Body of pancreas (tissue), 4 donors: Measurements from ENCODE around the gene ATP2B2. TPM values are rescaled to one million over a fixed set of nuclear protein-coding genes. Genes with fewer than 3 reads are reported as not detected.

Experiments
- ATAC-seq: fragments of 150-250 bp; one replicate; pipeline ENCODE4 v1.9.1; 2016
- DNase-seq, 4 donors: peaks; one replicate each; pipeline ENCODE4 v3.0.0-alpha.2; 2019
- H3K27ac ChIP-seq, 4 donors: fragments of 200-600 bp; sonication (generic); 1 replicate in 3 of 4; 2 replicates in 1 of 4; pipeline versions ENCODE4 v1.5.1 to v1.6.1; 2016 to 2019; ENCODE audit warnings: mild to moderate bottlenecking in 1 of 4, mixed read lengths in 1 of 4, moderate library complexity in 1 of 4
- H3K27me3 ChIP-seq, 2 donors: fragments of 200-600 bp; sonication (generic); one replicate each; pipeline ENCODE4 v1.6.0; 2016; ENCODE audit warnings: mild to moderate bottlenecking in 1 of 2
- H3K36me3 ChIP-seq, 2 donors: fragments of 200-600 bp; sonication (generic); replicated peaks in 1 of 2; 2 replicates each; pipeline ENCODE4 v1.5.1; 2016; ENCODE audit warnings: low read depth in 2 of 2; ENCODE audit not compliant: insufficient read depth in 1 of 2
- H3K4me1 ChIP-seq: fragments of 200-600 bp; sonication (generic); one replicate; pipeline ENCODE4 v1.6.0; 2016
- H3K4me3 ChIP-seq, 2 donors: fragments of 200-600 bp; sonication (generic); 1 replicate in 1 of 2; 2 replicates in 1 of 2; pipeline ENCODE4 v1.5.1; 2016 to 2019
- H3K9me3 ChIP-seq, 3 donors: fragments of 200-600 bp; sonication (generic); 1 replicate in 2 of 3; 2 replicates in 1 of 3; pipeline ENCODE4 v1.5.1; 2016
- POLR2A ChIP-seq, 3 donors: fragments of 450-650 bp; IDR thresholded peaks; one replicate each; pipeline ENCODE4 v1.6.1; 2016; ENCODE audit warnings: antibody characterized with exemption in 3 of 3, mild to moderate bottlenecking in 2 of 3
- WGBS, 2 donors: methylation state at CpG; one replicate each; pipeline ENCODE4 v1.1.5; 2017; 5-methylcytosine and 5-hydroxymethylcytosine counted together
- intact Hi-C: fragments of 100-400 bp; cut with DNase I; formaldehyde crosslinking; loops from one replicate; pipeline ENCODE4 v1.15.1; 2023
- total RNA-seq, 2 donors: library from RNA; depleted of rRNA; stranded (reverse); fragments of >200 nt; gene quantifications; one replicate each; pipeline ENCODE4 v1.1.0, GENCODE V29; 2016
- TF ChIP-seq, protein P1 (sequence below), 7 experiments: fragments of 450-650 bp in 4 of 7; fragments of 200-600 bp in 3 of 7; sonication (generic) in 3 of 7; IDR thresholded peaks; one replicate each; pipeline ENCODE4 v1.5.1; 2016 to 2019; ENCODE audit warnings: antibody characterized with exemption in 7 of 7

Gene ATP2B2
- total RNA-seq, 2 donors from 2014 or later: 0.52 TPM; not detected in 1

DNA sequence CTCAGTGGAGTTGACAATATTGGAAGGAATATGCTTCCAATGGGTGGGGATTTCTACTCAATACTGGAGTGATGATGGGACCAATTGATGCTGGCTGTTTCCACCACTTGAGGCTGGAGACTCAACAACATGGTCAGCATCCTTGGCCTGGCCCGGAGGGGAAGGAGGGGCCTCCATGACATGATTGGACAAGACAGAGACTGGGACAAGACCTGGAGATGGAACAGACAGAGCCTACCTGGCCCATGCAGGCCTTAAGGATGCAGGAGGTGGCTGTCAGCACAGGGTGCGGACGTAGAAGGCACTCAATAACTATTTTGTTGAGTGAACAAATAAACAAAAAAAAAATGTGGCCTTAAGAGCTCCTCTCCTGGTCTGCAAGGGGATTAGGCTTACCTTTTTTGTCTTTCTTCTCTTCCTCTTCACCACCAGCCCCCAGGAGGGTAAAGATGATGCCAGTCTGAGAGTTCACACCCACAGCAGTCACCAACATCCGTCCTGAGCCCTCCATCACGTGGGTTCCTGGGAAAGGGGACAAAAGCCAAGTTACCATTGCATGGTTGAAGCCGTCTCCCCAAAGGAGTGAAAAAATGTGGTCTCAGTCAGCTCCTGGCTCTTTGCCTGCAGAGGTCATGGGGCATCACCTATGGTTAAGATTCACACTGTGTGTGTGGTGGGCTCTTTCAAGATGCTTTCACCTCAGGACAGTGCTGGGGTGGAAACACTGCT lies 117.3 kb downstream of the ATP2B2 start:
- TF ChIP-seq POLR2A (IDR thresholded peaks at IDR 0.05): no peak
- TF ChIP-seq, protein P1, sequence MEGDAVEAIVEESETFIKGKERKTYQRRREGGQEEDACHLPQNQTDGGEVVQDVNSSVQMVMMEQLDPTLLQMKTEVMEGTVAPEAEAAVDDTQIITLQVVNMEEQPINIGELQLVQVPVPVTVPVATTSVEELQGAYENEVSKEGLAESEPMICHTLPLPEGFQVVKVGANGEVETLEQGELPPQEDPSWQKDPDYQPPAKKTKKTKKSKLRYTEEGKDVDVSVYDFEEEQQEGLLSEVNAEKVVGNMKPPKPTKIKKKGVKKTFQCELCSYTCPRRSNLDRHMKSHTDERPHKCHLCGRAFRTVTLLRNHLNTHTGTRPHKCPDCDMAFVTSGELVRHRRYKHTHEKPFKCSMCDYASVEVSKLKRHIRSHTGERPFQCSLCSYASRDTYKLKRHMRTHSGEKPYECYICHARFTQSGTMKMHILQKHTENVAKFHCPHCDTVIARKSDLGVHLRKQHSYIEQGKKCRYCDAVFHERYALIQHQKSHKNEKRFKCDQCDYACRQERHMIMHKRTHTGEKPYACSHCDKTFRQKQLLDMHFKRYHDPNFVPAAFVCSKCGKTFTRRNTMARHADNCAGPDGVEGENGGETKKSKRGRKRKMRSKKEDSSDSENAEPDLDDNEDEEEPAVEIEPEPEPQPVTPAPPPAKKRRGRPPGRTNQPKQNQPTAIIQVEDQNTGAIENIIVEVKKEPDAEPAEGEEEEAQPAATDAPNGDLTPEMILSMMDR (IDR thresholded peaks at IDR 0.05): no peak
- H3K4me3 ChIP-seq: no peak overlapping the region
- H3K27me3 ChIP-seq: no peaks in the 10 kb centered on the region
- no peaks in the 10 kb centered on the region for H3K4me1 ChIP-seq
- H3K9me3 ChIP-seq: no peaks in the 10 kb centered on the region
- DNase-seq (no peak), ATAC-seq (no peak)
- 32 to 49% methylated on average over 6 of the region's 6 CpGs for WGBS, 2 donors
- no peaks in the 10 kb centered on the region for H3K36me3 ChIP-seq
- no peak overlapping the region for H3K27ac ChIP-seq
- intact Hi-C loops: no loop called here

DNA sequence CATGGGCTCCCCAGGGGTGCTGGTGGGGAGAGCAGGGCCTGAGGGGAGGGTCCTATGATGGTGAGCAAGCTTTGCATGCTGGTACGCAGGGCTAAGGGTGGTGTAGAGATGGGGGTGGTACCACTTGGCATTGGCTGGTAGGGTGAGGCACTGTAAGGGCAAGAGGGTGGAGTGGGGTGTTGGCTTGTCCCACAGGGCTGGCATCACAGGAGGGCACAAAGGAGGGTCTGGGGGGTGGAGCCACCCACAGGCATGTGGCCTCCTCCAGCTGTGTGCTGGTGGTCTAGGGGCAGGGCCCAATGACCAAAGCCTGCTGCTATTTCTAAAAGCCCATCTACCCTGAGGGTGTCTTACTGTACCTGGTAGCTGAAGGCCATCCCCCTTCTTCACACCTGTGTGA lies 119.3 kb downstream of the ATP2B2 start:
- Histone ChIP-seq H3K27ac (no peak overlapping the region), H3K27me3 (no peaks in the 10 kb centered on the region), H3K36me3 (no peaks in the 10 kb centered on the region), H3K4me1 (no peaks in the 10 kb centered on the region), H3K4me3 (no peak overlapping the region), H3K9me3 (no peaks in the 10 kb centered on the region)
- no peak for TF ChIP-seq POLR2A (IDR thresholded peaks at IDR 0.05)
- TF ChIP-seq, protein P1 (IDR thresholded peaks at IDR 0.05): no peak
- WGBS, 2 donors: 50 to 100% methylated on average over 1 of the region's 1 CpG
- intact Hi-C loops: no loop called here
- DNase-seq: no peak
- ATAC-seq: no peak

DNA sequence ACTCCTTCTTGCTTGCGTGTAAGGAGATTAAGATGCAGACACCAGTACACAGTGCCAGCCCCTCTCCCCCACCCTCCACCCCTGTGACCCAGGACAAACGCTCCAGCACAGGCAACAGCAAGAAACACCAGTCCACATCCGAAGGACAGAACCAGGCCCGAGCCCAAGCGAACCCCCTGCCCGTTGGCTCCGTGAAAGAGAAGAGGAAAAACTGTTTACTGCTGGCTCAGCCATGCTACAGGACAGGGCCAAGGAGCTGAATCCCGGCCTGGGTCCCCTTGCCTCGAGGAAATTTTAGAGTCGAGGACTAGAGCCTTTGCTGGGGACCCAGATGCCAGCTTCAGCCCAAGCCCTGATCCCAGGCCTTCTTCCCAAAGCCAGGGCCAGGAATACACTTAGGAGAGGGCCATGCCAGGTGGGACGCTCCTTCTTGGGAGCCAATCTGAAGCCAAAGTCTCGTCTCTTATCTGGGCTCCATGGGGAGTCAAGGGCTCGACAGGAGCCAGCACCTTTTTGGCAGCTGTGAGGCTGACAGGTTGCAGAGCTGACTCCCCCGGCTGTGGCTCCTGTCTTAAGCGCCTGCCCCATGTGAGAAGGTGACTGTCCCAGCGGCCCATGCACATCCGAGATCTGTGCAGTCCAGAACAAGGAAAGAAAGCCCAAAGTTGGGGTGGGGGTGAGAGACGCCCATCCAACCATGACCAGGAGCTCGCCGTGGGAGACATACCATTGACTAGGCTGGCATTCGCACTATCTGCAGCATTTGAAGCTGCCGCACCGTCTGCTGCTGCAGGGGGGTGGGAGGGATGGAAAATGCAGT lies 120.6 kb downstream of the ATP2B2 start:
- DNase-seq: no peak
- Histone ChIP-seq H3K9me3 (no peaks in the 10 kb centered on the region), H3K4me3 (no peak overlapping the region), H3K36me3 (no peaks in the 10 kb centered on the region), H3K27ac (no peak overlapping the region), H3K4me1 (no peaks in the 10 kb centered on the region), H3K27me3 (no peaks in the 10 kb centered on the region)
- WGBS, 2 donors: 61 to 66% methylated on average over 20 to 23 of the region's 23 CpGs
- no peak for ATAC-seq
- intact Hi-C loops: no loop called here
- TF ChIP-seq, protein P1 (IDR thresholded peaks at IDR 0.05): no peak
- TF ChIP-seq POLR2A (IDR thresholded peaks at IDR 0.05): no peak

DNA sequence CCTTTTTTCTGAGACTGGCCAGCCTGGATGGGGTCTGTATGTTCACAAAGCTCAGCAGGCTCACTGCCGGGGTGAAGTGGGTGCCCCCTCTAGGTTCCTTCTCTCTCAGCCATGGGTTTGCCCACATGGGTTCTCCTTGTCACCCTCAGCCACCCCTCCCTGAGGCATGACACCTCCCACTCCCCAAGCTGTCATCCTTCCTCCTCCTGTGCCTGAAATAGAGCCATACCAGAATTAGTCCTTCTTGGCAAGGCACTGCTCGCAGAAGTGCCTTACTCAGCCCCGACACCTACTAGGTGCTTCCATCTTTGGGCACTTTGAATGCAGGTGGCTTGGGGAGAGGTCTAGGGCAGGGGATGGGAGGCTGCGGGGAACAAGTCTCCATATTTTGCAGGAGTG lies 121.5 kb downstream of the ATP2B2 start:
- no peak for DNase-seq
- Histone ChIP-seq H3K4me3 (no peak overlapping the region), H3K9me3 (no peaks in the 10 kb centered on the region), H3K4me1 (no peaks in the 10 kb centered on the region), H3K27me3 (no peaks in the 10 kb centered on the region), H3K27ac (no peak overlapping the region), H3K36me3 (no peaks in the 10 kb centered on the region)
- ATAC-seq: no peak
- 78 to 89% methylated on average over 4 of the region's 4 CpGs for WGBS, 2 donors
- intact Hi-C loops: no loop called here
- TF ChIP-seq, protein P1 (IDR thresholded peaks at IDR 0.05): no peak
- TF ChIP-seq POLR2A (IDR thresholded peaks at IDR 0.05): no peak
